GM12878 (cell line): ENCODE results near the gene GJD2. TPM values are rescaled to one million over a fixed set of nuclear protein-coding genes. Genes with fewer than 3 reads are reported as not detected.

Source experiments
- ATAC-seq: fragments of 200-7000 bp; cut with Tn5 transposase; 3 replicates; pipeline ENCODE4 v1.9.1; 2020; ENCODE audit warnings: mild to moderate bottlenecking, moderate library complexity
- BruUV-seq: library from RNA; stranded (reverse); fragments of 400-500 nt; replicated peaks from 2 replicates; lab custom pipeline; 2021; lab: Mats Ljungman, UMichigan
- CTCF ChIA-PET: fragments of 300-600 bp; sonication (Branson Sonifier 250); formaldehyde crosslinking; extraction: SDS; loops from one replicate; lab custom pipeline; 2021; ENCODE audit warnings: inconsistent platforms; lab: Yijun Ruan, JAX
- POLR2A ChIA-PET: fragments of 350-600 bp; formaldehyde crosslinking; extraction: SDS; loops from one replicate; lab custom pipeline; 2021; ENCODE audit warnings: inconsistent platforms; lab: Charles Lee
- RAD21 ChIA-PET: fragments of 300-600 bp; sonication (Branson Sonifier 250); formaldehyde crosslinking; loops from one replicate; lab custom pipeline; 2023; ENCODE audit warnings: antibody characterized with exemption; ENCODE audit not compliant: unreplicated experiment; lab: Charles Lee
- SMC1A ChIA-PET: fragments of 300-600 bp; sonication (Branson Sonifier 250); formaldehyde crosslinking; loops from one replicate; lab custom pipeline; 2023; ENCODE audit not compliant: unreplicated experiment, uncharacterized antibody; lab: Charles Lee
- DNase-seq: peaks from one replicate; pipeline ENCODE4 v3.0.0-alpha.2; 2011; ENCODE audit warnings: low read depth, low spot score
- FAIRE-seq: peaks from 3 replicates; lab custom pipeline; 2011; peaks lifted over from hg19 to GRCh38; lab: Jason Lieb, UNC
- H2AFZ ChIP-seq: 2 replicates; pipeline ENCODE4 v1.6.0; 2011; ENCODE audit warnings: low read depth, low read length, control low read depth; ENCODE audit not compliant: control insufficient read depth
- H3K27ac ChIP-seq: 2 replicates; pipeline ENCODE4 v1.5.1; 2011; ENCODE audit warnings: control low read depth; ENCODE audit not compliant: control insufficient read depth, insufficient read depth
- H3K27me3 ChIP-seq, 2 experiments: replicated peaks in 1 of 2; 2 replicates each; pipeline versions ENCODE4 v1.6.0 to v1.6.1; 2011; ENCODE audit warnings: low read length in 1 of 2; ENCODE audit not compliant: control insufficient read depth in 2 of 2, insufficient read depth in 2 of 2
- H3K36me3 ChIP-seq, 2 experiments: 2 replicates each; pipeline ENCODE4 v1.5.1; 2011; ENCODE audit warnings: low read length in 1 of 2; ENCODE audit not compliant: control insufficient read depth in 2 of 2, insufficient read depth in 2 of 2
- H3K4me1 ChIP-seq: 2 replicates; pipeline ENCODE4 v1.6.1; 2011; ENCODE audit warnings: mild to moderate bottlenecking, low read length, moderate library complexity, mixed read lengths; ENCODE audit not compliant: control insufficient read depth, insufficient read depth
- H3K4me2 ChIP-seq: 2 replicates; pipeline ENCODE4 v1.6.0; 2011; ENCODE audit warnings: control low read depth; ENCODE audit not compliant: control insufficient read depth, insufficient read depth
- H3K4me3 ChIP-seq: fragments of 200-600 bp; sonication (generic); 2 replicates; pipeline ENCODE4 v1.5.1; 2016
- H3K79me2 ChIP-seq: 2 replicates; pipeline ENCODE4 v1.6.0; 2011; ENCODE audit warnings: low read length; ENCODE audit not compliant: control insufficient read depth, insufficient read depth
- H3K9ac ChIP-seq: 2 replicates; pipeline ENCODE4 v1.8.0; 2011; ENCODE audit warnings: low read length, control low read depth, mixed read lengths; ENCODE audit not compliant: control insufficient read depth, insufficient read depth
- H3K9me3 ChIP-seq: replicated peaks from 3 replicates; pipeline ENCODE4 v1.5.1; 2011; ENCODE audit warnings: mild to moderate bottlenecking, low read length; ENCODE audit not compliant: control insufficient read depth, insufficient read depth
- H4K20me1 ChIP-seq: 2 replicates; pipeline ENCODE4 v1.6.0; 2011; ENCODE audit not compliant: control insufficient read depth, insufficient read depth
- ATF7 ChIP-seq: fragments of 450-650 bp; IDR thresholded peaks from 2 replicates; pipeline ENCODE4 v1.6.1; 2016; ENCODE audit warnings: low read depth, mild to moderate bottlenecking
- BCL3 ChIP-seq: IDR thresholded peaks from 2 replicates; pipeline ENCODE4 v1.6.1; 2011; ENCODE audit warnings: borderline replicate concordance, low read depth, mild to moderate bottlenecking, moderate library complexity, low read length; ENCODE audit not compliant: insufficient read depth, poor library complexity, severe bottlenecking
- CHD4 ChIP-seq: fragments of 200-600 bp; sonication (generic); IDR thresholded peaks from 2 replicates; pipeline ENCODE4 v1.6.1; 2016; ENCODE audit warnings: mild to moderate bottlenecking
- EGR1 ChIP-seq, 2 experiments: IDR thresholded peaks; 1 replicate in 1 of 2; 2 replicates in 1 of 2; pipeline ENCODE4 v1.6.1; 2011 to 2012; ENCODE audit warnings: low read depth in 2 of 2, low read length in 2 of 2, borderline replicate concordance in 1 of 2, mild to moderate bottlenecking in 1 of 2, moderate library complexity in 1 of 2
- HCFC1 ChIP-seq: fragments of 150-350 bp; IDR thresholded peaks from 2 replicates; pipeline ENCODE4 v1.6.1; 2014; ENCODE audit warnings: low read length
- MXI1 ChIP-seq: fragments of 150-350 bp; IDR thresholded peaks from 2 replicates; pipeline ENCODE4 v1.6.1; 2011; ENCODE audit warnings: low read depth, mild to moderate bottlenecking, inconsistent platforms, low read length, improper control_type of control experiment
- SMAD1 ChIP-seq: fragments of 450-650 bp; IDR thresholded peaks from 2 replicates; pipeline ENCODE4 v1.6.1; 2018; ENCODE audit warnings: mild to moderate bottlenecking, low read depth; ENCODE audit not compliant: partially characterized antibody
- SMC3 ChIP-seq: IDR thresholded peaks from 2 replicates; pipeline ENCODE4 v1.6.1; 2011; ENCODE audit warnings: low read length, improper control_type of control experiment, borderline replicate concordance
- WGBS: methylation state at CpG from one replicate; pipeline ENCODE4 v1.1.6; 2016; ENCODE audit warnings: low lambda C conversion rate; ENCODE audit not compliant: insufficient replicate concordance, insufficient coverage; ENCODE audit errors: missing lambda C conversion rate; 5-methylcytosine and 5-hydroxymethylcytosine counted together
- in situ Hi-C: fragments of 300-500 bp; cut with MboI; formaldehyde crosslinking; loops from 9 replicates; pipeline ENCODE4 v1.14.3; 2018; ENCODE audit warnings: mixed read lengths
- intact Hi-C: fragments of 100-400 bp; cut with micrococcal nuclease; formaldehyde crosslinking; loops from one replicate; pipeline ENCODE4 v1.14.2; 2022; ENCODE audit not compliant: unreplicated experiment
- polyA plus RNA-seq, 11 experiments: library from polyadenylated mRNA; depleted of rRNA in 4 of 11; unstranded in 6 of 11; stranded (reverse) in 5 of 11; fragments of >200 nt; fragmentation: Nextera tagmentation in 4 of 11; fragmentation: Illumina TruSeq in 1 of 11; extraction: Ambion mirVana in 4 of 11; extraction: Trizol in 1 of 11; gene quantifications; 1 replicate in 1 of 11; 2 replicates in 10 of 11; pipeline versions ENCODE4 v1.2.1 to v1.2.3, GENCODE V29; 2011 to 2016; ENCODE audit warnings: inconsistent platforms in 2 of 11, missing spikeins in 2 of 11, low read depth in 1 of 11
- total RNA-seq, 4 experiments: library from RNA; depleted of rRNA in 3 of 4; stranded (reverse); fragments of >200 nt in 3 of 4; fragmentation: Illumina TruSeq in 1 of 4; extraction: Trizol in 1 of 4; gene quantifications; 2 replicates each; pipeline versions ENCODE4 v1.2.1 to v1.2.3, GENCODE V29; 2013 to 2021

Gene GJD2
- total and polyA plus RNA-seq, 10 of the 15 experiments (the other 5 are each of a cell fraction or from before 2014, with no cell fraction given): not detected

GRCh38 chr15:34759992-34760391, 5.2 kb upstream of the GJD2 start:
- SMC1A ChIA-PET: no interaction called here
- FAIRE-seq (no peak), ATAC-seq (no peak), DNase-seq (no peak)
- H3K27ac ChIP-seq: no peak overlapping the region
- no peaks in the 10 kb centered on the region for H3K79me2 ChIP-seq
- no peaks in the 10 kb centered on the region for H4K20me1 ChIP-seq
- intact Hi-C loops: no loop called here
- H3K36me3 ChIP-seq: no peaks in the 10 kb centered on the region
- no peak overlapping the region for H3K9ac ChIP-seq
- no peak overlapping the region for H3K4me2 ChIP-seq
- TF ChIP-seq ATF7 (no peak), BCL3 (no peak), HCFC1 (no peak), EGR1 (IDR thresholded peaks at IDR 0.05; ENCODE audit: borderline replicate concordance in 1 of 2, low read depth in 2 of 2, low read length in 2 of 2) (no peak), CHD4 (no peak), SMAD1 (no peak), SMC3 (no peak), MXI1 (no peak)
- H2AFZ ChIP-seq: no peak overlapping the region
- in situ Hi-C loops: no loop called here
- H3K9me3 ChIP-seq: no peaks in the 10 kb centered on the region
- no peaks in the 10 kb centered on the region for H3K4me1 ChIP-seq
- 24% methylated on average over 2 of the region's 2 CpGs for WGBS
- no TSS peak for BruUV-seq
- POLR2A ChIA-PET: no interaction called here
- H3K27me3 ChIP-seq: peaks cover 4 to 10% of the 10 kb centered on the region in 2 experiments
- H3K4me3 ChIP-seq: no peak overlapping the region
- CTCF ChIA-PET: no interaction called here
- RAD21 ChIA-PET: no interaction called here
